HL-60/S4 treated with retinoic acid at 250 ng/mL for 4 days and 3 days (cell line): Measurements from ENCODE around the gene CHAC1.

Experiments used
- in situ Hi-C: fragments of 300-500 bp; cut with MboI; formaldehyde crosslinking; loops from 2 replicates; pipeline ENCODE4 v1.7.0; 2022; ENCODE audit warnings: low sequenced_read_pairs

The CHAC1 gene

DNA sequence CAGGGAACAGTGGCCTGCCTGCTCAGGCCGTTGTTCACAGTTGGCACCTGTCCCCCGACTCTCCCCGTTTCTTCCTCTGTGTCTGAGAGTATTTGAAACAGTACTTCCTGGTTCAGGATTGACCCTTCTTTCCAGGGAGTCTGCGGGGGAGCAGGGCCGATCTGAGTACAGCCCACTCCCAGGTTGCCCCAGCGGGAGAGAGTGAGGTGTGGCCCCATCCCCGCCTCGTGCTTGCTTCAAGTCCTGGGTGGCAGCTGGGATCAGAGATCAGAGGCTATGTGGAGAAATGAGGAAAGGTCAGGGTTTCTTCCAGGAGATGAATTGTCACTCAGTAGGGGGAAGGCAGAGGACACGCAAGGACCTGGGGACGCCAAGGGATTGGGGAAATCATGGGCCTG, 30.7 kb upstream of the CHAC1 start:
- in situ Hi-C loops, result no loop called here

DNA sequence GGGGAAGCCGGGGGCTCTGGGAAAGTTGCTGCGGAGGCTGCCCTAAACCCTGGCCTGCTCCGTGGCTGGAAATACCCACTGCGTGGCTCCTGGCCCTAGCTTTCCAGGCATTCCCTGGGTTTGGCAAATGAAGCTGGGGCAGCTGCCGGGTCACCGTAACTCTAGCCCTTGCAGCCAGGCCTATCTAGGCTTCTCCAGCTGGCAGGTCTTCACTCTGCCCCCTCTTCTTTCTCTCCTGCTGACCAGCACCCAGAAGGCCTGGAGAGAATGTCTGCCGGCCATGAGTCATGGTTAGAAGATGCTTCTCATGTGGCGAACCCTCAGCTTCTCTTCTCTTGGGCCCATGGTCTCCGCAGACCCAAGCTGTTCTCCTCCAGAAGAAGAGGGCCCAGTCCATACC, 29.7 kb upstream of the CHAC1 start:
- in situ Hi-C loops, result no loop called here

- in situ Hi-C loops, result no loop called here
Measured at GRCh38 chr15:40925495-40925862, 27.8 kb upstream of the CHAC1 start.

- in situ Hi-C loops, result no loop called here
Measured at GRCh38 chr15:40925863-40926658, 27.2 kb upstream of the CHAC1 start.

DNA sequence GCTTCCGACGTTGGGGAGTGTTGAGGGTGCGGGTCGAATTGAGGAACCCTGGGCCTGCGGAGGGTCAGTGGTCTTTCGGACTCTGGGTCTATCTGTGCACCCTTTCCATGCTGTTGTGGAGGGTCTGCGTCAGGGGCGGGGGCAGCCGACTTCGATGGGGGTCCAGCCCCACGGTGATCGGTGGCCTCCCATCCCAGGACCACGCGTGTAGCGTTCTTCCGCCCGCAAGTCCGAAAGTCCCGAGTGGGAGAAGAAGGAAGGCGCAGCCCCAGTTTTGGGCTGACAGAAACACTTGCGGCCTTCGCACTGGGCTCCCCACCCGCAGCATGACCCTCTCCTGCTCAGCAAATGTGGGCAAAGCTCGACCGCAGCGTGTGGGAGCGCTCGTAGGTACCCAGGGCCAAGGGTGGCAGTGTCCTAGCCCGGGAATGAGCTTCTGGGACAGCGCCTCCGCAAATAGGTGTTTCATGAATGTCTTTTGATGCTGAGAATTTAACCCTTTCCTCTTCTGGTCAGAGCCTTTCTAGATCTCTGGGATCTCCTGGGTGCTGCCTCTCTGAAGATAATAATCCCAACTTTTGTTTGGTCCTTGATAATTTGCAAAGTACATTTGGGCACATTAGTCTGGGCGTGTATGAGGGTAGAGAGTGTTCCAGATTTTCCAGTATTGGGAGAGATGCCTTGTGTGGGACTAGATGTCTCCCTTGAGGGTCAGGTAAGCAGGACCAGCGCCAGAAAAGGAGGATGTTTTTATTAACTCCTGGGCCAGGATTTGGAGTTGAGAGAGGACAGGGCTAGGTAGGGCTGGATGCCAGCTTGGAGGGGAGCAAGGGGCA, 26.4 kb upstream of the CHAC1 start:
- in situ Hi-C loops, result no loop called here

GRCh38 chr15:40927495-40927872, 25.8 kb upstream of the CHAC1 start:
- in situ Hi-C loops, result no loop called here

GRCh38 chr15:40927873-40928806, 25.1 kb upstream of the CHAC1 start:
- in situ Hi-C loops, result no loop called here

GRCh38 chr15:40928821-40929659, 24.2 kb upstream of the CHAC1 start, which contains the start of gene DLL4:
Gene DLL4 (plus strand): TSS chr15:40929340. CDS start chr15:40929669, 329 bp downstream.
- in situ Hi-C loops, result no loop called here

DNA sequence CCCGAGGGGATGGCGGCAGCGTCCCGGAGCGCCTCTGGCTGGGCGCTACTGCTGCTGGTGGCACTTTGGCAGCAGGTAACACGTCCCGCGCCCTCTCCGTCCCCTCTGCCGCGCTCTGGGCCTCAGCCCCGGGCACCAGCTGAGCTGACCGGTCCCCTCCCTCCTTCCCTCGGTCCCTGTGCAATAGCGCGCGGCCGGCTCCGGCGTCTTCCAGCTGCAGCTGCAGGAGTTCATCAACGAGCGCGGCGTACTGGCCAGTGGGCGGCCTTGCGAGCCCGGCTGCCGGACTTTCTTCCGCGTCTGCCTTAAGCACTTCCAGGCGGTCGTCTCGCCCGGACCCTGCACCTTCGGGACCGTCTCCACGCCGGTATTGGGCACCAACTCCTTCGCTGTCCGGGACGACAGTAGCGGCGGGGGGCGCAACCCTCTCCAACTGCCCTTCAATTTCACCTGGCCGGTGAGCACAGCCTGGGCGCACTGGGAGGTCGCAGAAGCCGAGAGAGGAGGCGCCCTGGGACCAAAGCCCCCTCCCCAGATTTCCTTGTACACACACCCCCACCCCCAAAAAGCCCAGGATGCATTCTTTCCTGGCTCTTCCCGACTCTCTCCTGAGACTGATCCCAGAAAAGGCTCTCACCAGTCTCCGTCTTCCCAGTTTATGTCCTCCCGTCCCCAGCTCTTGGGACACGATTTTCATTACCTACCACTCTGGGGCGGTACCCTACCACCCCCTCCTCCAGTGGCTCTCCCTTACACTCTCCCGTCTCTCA, 23.4 kb upstream of the CHAC1 start:
- in situ Hi-C loops, result no loop called here

DNA sequence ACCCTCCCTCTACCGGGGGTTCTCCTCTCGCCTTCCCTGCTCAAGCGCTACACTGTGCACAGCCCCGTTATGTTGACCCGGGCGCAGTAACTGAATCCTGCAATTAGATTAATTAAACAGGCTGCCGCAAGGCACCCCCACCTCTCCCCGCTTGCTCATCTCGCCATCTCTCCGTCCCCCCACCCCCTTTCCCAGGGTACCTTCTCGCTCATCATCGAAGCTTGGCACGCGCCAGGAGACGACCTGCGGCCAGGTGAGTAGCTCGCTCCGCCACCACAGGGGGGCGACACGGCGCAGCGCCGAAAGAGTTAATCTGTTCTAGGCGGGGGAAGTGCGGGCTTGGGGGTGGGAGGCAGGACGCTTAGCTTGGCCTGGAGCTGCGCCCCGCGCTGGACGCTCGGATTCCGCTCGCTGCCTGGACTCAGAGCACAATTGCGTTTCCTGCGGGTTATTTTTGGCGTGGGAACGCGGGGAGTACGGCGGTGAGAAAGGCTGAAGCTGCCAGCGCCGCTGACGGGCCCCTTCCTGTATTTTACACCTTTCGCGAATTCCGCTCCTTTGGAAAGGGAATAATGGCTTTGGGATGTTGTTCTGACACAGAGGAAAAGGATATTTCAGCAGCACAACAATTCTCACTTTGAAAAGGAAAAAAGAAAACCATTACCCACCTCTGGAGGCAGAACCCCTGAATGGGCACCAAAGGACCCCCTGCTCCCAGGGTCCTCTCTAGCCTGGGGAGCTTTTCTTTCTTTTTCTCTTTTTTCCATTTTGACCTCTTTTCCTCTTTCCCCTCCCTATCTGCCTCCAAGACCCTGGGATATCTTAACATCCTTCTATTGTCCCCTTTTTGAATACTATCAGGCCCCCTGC, 22.6 kb upstream of the CHAC1 start:
- in situ Hi-C loops, result no loop called here

DNA sequence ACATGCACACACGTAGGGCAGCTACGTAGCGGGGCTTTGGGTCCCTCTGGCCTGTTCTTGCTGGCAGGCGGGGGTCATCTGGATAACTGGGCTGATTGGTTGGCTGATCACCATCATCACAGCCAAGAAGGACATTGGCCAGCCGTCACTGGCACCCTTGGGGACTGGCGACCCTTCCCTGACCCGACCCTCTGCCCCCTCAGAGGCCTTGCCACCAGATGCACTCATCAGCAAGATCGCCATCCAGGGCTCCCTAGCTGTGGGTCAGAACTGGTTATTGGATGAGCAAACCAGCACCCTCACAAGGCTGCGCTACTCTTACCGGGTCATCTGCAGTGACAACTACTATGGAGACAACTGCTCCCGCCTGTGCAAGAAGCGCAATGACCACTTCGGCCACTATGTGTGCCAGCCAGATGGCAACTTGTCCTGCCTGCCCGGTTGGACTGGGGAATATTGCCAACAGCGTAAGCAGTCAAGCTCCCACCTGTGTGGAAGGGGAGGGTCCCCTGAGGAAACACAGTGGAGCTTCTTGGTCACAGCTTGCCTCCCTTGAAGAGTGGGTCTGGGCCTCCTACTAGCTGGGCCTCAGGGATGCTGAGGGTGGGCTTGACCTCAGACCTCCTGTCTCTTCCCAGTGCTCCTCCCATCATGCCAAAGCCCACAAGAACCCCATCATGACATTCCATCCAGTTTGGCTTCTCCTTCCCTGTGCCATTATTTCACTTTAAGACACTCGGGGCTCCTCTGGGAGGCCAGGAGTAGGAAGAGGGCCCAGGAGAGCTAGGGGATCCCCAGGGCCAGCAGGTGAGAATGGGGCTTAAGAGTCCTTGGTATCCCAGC, 21.8 kb upstream of the CHAC1 start:
- in situ Hi-C loops, result no loop called here

DNA sequence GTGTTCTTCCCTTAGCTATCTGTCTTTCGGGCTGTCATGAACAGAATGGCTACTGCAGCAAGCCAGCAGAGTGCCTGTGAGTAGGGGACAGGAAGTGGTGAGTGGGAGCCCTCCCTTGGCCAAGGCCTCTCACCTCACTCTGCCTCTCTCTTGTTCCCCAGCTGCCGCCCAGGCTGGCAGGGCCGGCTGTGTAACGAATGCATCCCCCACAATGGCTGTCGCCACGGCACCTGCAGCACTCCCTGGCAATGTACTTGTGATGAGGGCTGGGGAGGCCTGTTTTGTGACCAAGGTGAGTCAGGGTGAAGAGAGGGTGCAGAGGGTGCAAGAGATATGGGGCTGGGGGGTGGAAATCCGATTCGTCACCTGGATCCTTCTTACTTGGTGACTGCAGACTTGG, 21.1 kb upstream of the CHAC1 start:
- in situ Hi-C loops, result no loop called here

GRCh38 chr15:40932649-40933516, 20.4 kb upstream of the CHAC1 start:
- in situ Hi-C loops, result no loop called here

- in situ Hi-C loops, result no loop called here
Measured at GRCh38 chr15:40933517-40933902, 19.8 kb upstream of the CHAC1 start.

DNA sequence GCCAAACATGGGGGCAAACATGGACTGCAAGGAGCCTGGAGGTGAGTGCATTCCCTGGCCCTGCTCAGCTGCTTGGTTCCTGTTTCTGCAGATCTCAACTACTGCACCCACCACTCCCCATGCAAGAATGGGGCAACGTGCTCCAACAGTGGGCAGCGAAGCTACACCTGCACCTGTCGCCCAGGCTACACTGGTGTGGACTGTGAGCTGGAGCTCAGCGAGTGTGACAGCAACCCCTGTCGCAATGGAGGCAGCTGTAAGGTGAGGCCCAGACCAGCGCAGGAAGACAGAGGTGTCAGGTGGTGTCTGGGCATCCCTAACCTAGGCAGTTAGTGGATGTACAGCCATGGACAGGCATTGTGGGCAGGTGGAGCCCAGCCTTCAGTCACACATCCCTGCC, 18.8 kb upstream of the CHAC1 start:
- in situ Hi-C loops, result no loop called here

- in situ Hi-C loops, result no loop called here
Measured at GRCh38 chr15:40936234-40936708, 17.0 kb upstream of the CHAC1 start.
